PC-3 (cell line): ENCODE data around the gene SMPX.

Source experiments
- CTCF ChIP-seq: fragments of 300-600 bp; sonication (generic); conservative IDR thresholded peaks from 2 replicates; pipeline ENCODE4 v1.5.1; 2017; ENCODE audit warnings: antibody characterized with exemption, low read depth, mild to moderate bottlenecking, low read length
- EZH2 ChIP-seq: fragments of 300-600 bp; sonication (generic); IDR thresholded peaks from one replicate; pipeline ENCODE4 v1.6.1; 2017; ENCODE audit warnings: antibody characterized with exemption, mild to moderate bottlenecking, low read length; ENCODE audit not compliant: unreplicated experiment
- EZH2phosphoT487 ChIP-seq: fragments of 300-600 bp; sonication (generic); IDR thresholded peaks from 2 replicates; pipeline ENCODE4 v1.6.1; 2018; ENCODE audit warnings: mild to moderate bottlenecking, antibody characterized with exemption, low read length, borderline replicate concordance

DNA sequence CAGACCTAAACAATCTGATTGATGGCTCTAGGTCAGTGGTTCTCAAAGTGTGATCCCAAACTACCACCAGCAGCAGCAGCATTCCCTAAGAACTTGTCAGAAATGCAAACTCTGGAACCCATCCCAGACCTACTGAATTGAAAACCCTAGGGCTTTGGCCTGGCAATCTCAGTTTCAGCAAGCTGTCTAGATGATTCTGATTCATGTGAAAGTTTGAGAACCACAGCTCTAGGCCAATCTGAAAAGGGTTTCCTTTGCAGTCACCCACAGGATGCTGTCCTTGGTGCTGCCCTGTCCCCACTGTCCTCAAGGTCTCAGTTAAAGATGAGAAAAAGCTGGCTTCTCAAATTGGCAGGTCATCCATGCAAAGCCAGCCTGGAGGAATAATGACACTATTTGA, 34.8 kb downstream of the SMPX start:
- no peak for TF ChIP-seq EZH2
- TF ChIP-seq CTCF: no peak
- no peak for TF ChIP-seq EZH2phosphoT487
